Gastroesophageal sphincter (tissue), 3 donors: ENCODE measurements around the gene OSGIN1.

ENCODE experiments used
- CTCF ChIP-seq, 4 experiments: fragments of 200-600 bp in 2 of 4; fragments of 450-650 bp in 2 of 4; sonication (generic) in 1 of 4; IDR thresholded peaks; one replicate each; pipeline ENCODE4 v1.5.1; 2017 to 2019; ENCODE audit warnings: antibody characterized with exemption in 4 of 4, mild to moderate bottlenecking in 2 of 4, moderate library complexity in 2 of 4
- EP300 ChIP-seq: sonication (generic); formaldehyde crosslinking; IDR thresholded peaks from one replicate; pipeline ENCODE4 v1.6.1; 2017; ENCODE audit warnings: antibody characterized with exemption, mild to moderate bottlenecking
- POLR2A ChIP-seq, 2 donors: fragments of 450-650 bp; IDR thresholded peaks; one replicate each; pipeline ENCODE4 v1.6.1; 2017; ENCODE audit warnings: antibody characterized with exemption in 2 of 2, mild to moderate bottlenecking in 2 of 2, moderate library complexity in 1 of 2
- POLR2AphosphoS5 ChIP-seq: sonication (generic); formaldehyde crosslinking; IDR thresholded peaks from one replicate; pipeline ENCODE4 v1.6.1; 2017; ENCODE audit warnings: antibody characterized with exemption

DNA sequence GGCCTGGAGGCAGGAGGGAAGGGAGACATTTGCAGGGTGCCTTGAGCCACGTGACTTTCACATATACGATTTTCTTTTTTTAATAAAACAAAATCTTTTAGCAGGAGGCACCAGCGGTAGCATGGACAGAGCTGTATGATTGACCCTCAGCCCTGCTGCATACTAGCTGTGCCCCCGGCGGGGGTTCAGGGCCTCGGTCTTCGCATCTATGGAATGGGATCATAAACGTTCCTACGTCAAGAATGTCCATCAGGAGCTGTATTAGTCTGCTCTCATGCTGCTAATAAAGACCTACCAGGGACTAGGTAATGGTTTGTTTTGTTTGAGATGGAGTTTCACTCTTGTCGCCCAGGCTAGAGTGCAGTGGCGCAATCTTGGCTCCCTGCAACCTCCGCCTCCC lies 62.4 kb downstream of the OSGIN1 start:
- no peak for TF ChIP-seq CTCF (IDR thresholded peaks at IDR 0.05)
- no peak for TF ChIP-seq POLR2A (IDR thresholded peaks at IDR 0.05)
- TF ChIP-seq POLR2AphosphoS5: no peak
- no peak for TF ChIP-seq EP300
